Islet precursor cell (in vitro differentiated cells): Measurements from ENCODE around the gene SRPX.
A peak's percentile ranks its signal among the peaks of the same experiment; 100 is the strongest.

ENCODE experiments used
- DNase-seq: peaks from one replicate; pipeline ENCODE4 v3.0.0-alpha.2; 2018

The SRPX gene

DNA sequence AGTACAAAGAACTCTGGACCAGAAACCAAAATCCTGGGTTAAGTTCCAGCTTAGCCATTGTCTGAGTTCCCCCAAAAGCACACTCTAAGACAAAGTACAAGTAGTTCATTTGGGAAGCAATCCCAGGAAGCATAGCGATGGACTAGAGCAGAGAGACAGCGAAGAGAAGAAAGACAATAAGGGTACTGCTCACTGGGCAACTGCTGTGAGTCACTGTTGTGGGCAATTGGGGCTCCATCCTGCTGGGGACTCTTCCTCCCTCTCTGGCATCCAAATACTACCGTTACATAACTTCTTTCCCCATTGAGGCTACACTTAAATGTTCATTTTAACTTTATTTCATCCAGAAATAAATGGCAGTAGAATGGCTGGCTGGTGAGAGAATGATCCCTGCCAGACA is 14.1 kb downstream of the SRPX start:
- no peak for DNase-seq

DNA sequence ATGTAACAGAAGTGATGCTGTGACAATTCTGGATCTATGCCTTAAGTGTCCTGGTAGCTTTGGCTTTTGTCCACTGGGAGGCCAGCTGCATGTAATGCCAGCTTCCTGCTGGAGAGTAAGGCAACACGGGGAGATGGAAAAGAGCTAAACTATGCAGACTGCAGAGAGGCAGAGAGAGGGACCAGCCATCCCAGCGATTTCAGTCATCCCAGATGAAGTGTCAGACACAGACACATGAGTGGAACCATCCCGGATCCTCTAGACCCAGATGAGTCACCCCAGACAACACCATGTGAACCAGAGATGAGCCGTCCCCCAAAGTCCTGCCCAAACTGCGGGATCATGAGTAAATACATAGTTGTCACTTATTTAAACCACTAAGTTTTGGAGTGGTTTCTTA is 14.6 kb downstream of the SRPX start:
- no peak for DNase-seq

DNA sequence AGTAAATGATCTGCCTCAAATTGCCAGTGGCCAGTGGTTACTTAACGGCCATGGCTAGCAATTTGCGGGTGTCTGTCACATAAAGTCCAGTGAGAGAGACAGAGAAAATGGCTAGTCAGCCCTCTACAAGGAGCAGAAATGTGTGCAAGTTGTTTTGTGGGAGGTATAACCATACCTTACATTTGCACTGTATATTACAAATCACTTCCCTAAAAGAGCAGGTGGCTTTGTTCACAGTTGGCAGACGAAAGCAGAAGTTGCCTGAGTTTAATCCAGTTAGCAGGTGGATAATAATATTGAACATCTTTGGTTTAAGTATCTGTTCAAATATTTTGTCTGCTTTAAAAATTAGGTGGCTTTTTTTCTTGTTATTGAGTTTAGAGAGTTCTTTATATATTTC is 15.6 kb downstream of the SRPX start:
- no peak for DNase-seq

DNA sequence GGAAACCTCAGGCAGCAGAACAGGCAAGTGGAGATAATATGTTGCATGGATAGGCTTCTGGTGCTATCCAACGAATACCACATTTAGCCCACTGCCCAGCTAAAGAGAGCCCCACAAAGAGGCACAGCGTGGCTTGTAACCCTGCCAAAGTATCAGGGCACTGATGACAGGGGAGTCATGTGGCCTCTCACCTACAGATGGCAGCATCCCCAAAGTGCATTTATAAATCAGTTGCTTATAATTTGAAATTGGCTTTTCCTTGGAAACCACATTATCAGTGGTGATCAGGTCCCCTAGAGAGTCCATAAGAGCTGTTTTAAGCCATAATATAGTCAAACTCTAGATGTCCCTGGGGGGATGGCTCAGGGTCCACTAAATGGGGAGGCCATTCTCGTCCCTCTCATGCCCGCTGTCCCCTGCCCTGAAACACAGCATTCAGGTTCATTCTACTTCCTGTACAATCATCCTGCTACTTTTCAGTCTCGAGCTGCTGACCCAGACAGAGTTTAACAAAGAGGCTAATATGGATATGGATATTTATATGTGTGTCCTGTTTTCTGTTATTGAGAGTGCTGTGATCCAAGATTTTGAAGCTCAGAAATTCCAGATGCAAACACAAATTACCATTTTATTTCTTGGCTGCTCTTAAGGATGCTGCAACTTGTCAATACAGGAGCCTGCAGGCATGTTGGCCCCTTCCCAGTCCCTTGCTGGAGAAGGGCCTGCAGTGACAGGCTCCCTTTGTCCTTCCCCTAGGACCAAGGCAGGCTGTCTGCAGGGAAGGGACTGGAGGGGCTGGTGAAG is 28.5 kb downstream of the SRPX start:
- DNase-seq = no peak

DNA sequence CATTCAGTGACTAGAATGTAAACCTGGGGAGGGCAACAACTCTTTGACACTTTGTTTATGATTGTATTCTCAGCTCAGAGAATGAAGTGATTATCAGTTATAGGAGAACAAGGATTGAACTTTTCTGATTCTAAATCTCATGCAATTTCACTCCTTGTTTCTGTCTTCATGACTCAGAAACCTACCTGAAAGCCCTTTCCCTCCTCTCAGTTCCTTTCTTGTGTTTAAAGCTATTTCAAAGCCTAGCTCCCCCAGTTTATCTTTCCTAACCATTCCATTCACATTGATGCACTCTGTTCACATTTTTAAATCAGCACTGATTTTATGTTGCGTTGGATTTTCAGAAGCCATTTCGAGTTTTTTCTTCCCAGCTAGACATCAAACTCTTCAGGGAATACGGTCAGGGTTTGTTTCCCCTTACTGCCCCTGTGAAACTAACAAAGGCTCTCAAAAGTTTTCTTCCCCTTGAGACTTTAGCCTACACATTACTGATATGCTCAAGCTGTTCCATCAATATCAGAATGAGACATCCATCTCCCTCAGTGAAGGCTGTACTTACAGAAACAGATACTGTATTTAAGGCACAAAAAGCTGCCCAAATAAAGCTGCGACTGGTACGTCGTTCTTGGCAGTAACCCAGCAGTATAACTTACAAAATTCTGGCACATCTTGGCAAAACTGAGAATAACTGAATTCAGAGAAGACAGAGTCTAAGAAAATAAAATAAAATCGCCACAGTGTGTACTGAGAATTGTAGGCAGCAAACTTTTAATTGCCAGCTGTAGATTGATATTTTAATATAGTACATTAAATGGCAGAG is 31.0 kb downstream of the SRPX start:
- DNase-seq = no peak

DNA sequence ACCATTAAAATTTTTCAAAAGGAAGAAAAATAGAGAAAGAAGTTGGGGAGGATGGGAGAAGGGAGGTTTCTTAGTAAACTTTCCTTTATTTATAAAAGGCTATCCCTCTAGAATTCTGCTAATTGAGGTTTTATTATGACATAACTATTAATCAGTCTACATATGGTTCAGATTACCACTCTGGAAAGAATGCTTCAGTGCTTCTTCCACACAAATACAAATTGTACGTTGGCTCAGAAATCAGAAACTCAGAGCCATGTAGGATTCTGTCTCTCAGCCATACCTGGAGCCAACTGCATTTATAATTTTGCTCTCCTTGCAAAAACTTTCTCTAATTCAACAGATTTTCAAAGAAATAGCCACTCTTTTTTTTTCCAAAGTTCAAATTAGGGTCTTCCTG is 37.1 kb downstream of the SRPX start:
- DNase-seq = no peak

DNA sequence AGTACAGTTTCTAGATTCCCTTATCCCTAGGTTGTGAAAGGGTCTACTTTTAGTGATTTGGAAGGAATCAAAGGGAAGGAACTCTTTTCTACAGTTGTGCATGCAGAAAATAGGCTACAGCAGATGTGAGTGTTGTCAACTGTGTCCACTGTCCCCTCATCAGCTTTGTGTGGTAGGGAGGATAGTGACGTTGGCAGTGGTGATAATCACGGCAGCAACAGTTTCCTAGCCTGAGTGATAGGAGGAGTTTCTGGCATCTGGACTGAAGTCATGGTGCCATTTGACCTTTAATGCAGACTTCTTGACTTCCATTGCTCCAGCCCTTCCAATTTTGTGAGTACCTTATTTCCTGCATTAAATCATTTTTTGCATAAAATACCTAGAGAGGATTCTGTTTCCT is 39.3 kb downstream of the SRPX start:
- no peak for DNase-seq

DNA sequence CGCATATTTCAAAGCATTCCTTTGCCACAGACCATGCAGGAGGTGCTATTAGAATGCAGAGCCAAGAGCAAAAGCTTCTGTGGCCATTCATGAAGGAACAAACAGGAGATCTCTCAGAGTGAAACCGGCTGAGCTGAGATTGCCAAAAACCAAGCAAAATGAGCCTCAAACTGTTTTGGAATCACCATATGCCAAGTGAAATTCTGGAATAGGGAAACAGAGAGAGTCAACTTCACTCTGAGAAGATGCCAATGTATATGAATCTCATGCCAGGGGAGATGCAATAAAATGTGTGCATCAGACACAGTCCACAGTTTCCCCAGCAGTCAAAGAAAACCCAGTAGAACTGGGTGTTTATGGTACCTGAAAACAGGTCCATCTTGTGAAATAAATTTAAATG is 42.3 kb downstream of the SRPX start:
- DNase-seq = no peak

DNA sequence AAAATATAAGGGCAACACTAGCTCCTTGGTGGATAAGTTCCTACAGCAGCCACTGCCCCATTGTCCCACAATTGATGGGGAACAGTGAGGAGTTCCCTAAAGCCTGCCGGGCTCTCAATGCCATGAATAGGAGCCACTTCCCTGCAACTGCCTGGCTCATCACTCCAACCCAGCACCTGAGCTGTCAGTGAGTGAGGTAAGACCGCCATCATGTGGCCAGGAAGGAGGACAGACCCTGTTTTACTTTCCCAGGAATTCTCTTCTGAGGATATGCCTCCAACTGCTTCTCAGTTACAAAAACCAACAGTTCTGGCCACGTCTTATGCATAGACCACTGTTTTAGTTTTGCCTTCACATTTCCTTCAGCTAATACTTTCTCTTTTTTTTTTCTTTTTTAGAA is 45.5 kb downstream of the SRPX start:
- peak; percentile 69 for DNase-seq

DNA sequence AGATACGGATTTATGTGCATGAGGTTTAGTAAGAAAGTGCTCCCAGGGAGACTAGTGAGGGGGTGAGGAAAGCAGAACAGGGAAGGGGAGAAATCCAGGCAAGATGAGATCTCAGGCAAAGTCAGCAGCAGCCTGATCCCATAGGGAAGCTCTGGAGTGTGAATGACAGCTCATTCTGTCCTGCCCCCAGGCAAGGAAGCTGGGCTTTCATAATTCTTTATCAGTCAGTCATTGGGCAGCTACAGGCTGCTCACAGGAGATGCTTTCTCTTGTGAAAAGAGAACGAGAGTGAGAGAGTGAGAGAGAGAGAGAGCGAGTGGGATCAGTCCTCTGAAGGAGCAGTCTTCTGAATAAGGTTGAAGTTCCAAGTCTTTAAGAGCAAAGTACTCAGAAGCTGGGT is 48.1 kb downstream of the SRPX start:
- peak; percentile 60 for DNase-seq

DNA sequence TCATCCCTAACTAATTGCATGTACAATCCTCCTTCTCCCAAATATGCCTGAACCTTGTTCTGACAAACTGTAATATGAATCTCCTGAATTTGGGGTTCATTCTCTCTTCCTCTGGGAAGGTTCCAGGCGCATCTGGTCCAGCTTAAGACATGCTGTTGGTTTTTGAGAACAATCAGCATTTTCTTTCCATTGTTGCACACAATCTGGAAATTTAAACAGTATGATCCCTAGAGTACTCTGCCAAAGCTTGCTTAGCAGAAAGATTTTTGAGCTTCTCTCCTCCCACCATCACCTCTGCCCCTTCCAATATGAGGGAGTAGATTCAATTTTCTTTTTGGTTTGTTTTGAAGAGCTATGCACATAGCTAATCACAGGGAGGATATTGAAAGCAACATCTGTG is 50.1 kb downstream of the SRPX start:
- no peak for DNase-seq

DNA sequence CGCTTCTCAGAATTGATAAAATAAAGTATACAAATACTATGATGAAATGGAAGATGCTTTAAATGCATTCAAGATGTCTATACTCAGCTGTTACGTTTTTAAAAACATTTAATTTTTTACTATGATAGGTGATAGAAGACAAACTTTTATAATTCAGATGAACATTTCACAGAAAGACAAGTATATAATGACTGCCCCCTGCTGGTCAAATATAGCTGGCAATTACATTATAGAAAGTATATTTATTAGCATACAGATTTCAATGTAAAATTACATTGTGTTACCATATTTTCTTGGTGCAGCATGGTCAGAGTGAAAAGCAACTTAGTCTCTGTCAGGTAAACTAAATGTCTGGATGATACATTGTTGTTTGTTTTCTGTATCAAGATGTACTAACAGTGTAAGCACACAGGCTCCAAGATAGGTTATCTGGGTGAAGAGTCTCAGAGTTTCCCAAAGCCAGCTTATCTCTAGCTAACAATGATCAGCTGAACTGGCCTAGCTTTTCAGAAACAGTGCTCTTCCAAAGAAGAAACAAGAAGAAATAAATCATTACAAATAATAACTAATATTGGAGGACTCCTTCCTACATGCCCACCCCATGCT is 54.1 kb downstream of the SRPX start:
- no peak for DNase-seq

DNA sequence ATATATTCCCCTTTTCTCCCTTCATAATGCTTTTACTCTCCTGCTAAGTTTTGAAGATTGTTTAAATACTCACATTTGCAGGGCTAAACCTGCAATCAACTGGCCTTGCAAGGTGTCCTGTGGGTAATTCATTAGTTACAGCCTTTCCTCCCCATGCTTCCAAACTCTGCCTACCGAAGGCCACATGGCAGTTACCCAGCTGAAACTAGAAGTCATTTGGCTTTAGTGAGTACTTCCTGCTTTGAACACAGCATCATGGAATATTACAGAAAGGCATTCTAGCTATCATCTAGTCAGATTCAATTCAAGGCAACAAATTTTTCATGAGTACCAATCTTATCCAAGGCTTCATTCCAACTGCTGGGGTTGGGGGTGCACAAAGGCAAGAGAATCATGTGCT is 55.6 kb downstream of the SRPX start:
- DNase-seq = no peak

DNA sequence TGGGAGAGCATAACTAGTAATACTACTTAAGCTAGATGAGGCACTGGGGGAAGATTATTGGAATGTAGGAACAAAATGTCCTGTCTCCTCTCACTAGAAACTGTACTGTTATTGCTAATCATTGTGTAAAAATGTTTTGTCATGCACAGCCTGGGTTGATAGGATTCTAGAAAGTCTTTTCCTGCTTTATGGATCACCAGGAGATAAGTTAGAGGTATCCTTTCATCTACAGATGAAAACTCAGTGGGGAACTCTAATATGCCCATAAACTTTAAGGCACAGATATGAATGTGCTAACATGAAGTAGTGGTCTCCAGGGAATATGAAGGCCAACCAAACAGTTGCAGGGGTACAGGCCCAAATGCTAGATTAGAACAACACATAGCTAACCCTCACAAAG is 57.5 kb downstream of the SRPX start:
- no peak for DNase-seq

DNA sequence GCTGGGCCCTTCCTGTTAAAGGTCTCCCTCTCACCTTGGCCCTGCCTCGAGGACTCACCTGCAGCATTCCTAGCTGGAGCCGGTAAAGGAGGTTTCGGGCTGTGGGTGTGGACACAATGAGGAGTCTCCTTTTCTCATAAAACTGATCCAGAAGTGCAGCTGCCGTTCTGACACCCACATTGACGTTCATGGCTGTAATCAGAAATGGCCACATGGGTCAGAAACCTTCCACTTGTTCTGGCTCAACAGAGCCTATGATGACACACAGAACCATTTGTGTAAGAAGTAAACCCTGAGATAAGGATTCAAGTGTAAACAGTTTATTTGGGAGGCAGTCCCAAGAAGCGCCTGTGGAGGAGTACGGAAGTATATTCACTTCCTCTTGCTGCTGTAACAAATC is 63.8 kb downstream of the SRPX start:
- no peak for DNase-seq

DNA sequence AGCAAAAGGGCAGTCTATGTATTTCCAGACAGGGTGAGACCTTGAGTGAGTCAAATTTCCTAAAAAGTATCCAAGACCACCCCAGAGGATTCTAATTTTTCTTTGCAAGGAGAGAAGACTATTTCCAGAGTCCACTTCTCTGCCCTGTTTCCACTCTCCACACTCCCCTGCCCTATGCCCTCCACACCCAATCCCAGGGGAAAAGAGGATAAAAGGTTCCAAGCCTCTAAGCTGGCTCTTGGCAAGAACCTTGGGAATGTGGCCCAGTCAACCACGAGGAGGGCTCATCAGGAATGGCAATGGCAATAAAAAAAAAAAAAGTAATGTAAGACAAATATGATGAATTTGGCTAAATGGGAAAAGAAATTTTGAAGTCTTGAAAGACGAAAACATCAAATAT is 65.9 kb downstream of the SRPX start:
- DNase-seq = no peak

DNA sequence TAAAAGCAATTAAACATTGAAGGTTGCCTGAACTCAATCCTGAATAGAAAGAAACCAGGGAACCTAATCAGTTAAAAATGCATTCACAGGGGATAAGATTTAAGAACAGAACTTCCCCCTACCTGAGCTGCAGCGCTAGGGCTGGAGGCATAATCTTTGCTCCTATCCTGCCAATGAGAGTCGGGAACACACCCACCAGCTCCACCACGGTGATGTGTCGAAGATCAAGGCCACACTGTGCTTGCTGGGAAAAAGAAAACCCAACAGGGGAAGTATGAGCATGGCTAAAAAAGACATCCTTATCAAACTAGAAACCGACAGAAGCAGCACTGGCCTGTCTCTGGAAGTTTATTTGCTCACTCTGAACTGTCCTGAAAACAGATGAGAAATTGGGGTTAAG is 66.3 kb downstream of the SRPX start:
- DNase-seq = no peak

DNA sequence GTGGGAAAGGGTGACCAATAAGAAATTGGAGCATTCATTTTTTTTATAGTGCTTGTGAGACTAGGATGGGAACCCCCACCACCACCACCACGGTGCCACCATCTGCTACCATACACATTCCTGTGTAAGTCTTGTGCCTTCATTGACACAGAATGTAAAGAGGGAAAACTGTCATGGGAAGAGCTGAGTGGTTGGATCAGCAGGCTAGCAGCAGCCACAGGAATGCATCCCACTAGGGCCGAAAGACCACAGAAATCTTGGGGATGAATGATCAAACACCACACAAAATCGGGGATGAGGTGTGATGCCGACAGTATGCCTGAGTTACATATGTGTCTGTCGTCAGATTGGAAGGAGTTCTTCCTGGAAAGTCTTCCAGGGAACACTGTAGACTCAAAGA is 69.2 kb downstream of the SRPX start:
- DNase-seq = peak; percentile 57

DNA sequence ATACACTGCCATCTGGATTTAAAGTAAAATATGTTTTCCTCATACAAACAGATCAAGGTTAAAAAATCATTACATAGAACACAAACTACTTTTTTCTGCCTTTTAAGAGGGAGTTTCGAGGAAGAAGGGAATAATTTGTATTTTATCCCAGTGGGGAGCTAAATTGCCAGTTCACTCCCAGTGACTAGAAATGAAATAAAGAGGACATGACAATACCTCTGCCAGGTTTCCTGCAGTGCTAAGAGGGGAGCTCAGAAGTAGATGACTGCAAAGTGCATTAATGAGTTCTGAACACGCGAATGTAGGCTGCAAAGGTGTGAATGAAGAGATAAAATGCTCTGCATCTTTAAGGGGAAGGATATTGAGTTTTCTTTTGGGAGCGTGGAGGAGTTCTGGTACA is 69.7 kb downstream of the SRPX start:
- DNase-seq = no peak

DNA sequence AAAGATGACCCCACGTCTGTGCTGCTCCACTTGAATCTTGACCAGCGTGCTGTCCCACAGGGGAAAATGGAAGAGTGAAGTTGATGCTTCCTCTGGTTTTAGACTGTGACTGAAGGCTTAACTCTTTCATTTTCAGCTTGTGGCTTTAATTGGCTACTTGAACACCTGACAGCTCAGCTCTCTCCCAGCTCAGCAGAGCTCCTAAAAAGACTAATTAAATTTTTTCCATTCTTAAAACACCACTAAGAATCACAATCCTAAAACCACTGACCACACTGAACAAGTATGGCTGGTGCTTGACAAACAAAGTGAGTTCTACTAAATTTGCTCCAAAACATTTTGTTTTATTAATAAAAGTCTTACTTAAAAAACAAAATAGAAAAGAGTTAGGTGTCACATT is 71.7 kb downstream of the SRPX start:
- no peak for DNase-seq

DNA sequence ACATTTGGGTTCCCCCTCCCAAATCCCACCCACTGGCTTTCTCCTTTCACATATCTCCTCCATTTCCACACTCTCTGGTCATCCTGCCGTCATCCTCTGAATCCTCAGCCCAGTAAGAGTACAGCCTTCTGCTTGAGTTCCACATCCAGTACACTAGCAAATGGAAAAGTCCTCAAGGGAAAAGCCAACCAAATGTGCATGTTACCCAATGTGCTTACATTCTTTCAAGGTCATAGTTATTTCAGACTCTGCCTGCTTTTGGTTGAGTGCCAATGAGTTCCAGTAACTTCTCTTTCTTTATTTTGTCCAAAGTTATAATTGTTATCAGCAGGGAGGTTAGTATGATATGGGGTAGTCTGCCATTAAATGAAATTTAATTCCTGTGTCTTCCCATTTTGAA is 78.1 kb downstream of the SRPX start:
- DNase-seq = no peak

DNA sequence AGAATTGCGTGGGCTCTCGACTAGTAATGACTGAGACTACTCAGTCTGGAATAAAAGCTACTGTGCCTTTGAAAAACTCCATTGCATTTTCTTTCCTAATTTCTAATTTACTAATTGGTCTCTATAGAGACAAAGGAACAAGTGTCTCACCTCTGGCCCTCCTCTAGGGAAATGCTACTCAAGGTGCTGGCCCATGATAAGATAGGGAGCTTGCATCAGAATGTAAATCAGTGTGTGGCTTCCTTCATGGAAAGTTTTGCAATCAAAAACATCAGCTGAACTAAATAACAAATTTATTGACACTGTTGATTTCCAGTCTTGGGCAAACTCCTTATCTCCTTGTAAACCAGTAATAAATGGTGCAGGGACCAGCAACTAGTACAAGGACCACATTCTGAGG is 81.8 kb downstream of the SRPX start:
- no peak for DNase-seq

DNA sequence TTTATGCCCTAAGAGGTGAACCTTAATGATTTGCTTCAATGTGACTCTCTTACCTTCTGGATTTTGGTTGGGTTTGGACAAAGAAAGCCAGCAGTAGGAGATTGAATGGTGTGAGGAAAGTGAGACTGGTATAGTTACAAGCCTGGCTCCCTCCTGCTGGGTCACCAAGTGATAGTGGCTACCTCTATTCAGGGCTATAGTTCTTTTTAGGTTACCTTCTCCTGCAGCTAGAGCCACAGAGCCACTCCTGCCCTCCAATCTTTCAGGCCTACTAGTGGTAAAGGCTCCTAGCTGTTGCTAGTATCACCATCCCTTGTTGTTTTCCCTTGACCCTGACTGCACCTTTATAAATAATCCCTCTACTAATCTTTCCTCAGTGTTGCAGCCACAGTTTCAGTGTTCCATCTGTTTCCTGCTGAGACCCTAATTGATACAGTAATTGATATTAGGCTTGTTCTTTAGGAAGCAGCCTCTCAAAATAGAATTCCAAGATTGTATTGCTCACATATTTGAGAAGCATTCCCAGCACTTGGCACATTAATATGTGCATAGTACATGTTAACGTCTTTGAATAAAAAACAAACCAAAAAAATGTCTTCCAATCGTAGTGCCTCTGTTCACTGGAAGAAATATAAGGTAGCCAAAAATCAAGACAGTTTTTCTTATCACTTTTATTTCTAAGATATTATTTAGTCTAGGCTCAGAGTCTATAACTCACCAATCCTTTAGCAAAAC is 82.3 kb downstream of the SRPX start:
- DNase-seq = no peak

DNA sequence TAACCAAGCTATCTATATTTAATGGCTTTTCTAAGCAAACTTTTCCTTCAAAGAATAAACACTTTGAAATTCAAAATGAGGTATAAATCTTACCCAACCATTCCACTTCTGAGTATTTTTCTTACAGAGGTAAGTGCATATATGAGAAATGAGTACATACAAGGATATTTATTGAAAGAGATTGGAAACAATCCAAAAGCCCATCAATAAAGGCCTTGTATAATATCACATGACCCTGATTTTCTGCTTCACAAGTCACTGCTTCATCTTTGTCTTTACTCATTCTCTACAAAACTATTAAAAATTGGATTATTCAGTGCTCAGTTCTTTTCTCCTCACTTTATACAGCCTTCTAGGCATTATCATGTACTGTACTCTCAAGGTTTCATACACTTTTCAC is 91.3 kb downstream of the SRPX start:
- no peak for DNase-seq
